NCI-H69 (cell line): ENCODE data around the gene ASTN2.
"Not testable (repeated sequence)": the region's sequence is repeated elsewhere in the genome, so short reads cannot be mapped to it uniquely, and the experiment has no call there.

Experiments used
- DNase-seq: peaks from one replicate; lab custom pipeline; 2025; lab: John Stamatoyannopoulos, UW

The ASTN2 gene

DNA sequence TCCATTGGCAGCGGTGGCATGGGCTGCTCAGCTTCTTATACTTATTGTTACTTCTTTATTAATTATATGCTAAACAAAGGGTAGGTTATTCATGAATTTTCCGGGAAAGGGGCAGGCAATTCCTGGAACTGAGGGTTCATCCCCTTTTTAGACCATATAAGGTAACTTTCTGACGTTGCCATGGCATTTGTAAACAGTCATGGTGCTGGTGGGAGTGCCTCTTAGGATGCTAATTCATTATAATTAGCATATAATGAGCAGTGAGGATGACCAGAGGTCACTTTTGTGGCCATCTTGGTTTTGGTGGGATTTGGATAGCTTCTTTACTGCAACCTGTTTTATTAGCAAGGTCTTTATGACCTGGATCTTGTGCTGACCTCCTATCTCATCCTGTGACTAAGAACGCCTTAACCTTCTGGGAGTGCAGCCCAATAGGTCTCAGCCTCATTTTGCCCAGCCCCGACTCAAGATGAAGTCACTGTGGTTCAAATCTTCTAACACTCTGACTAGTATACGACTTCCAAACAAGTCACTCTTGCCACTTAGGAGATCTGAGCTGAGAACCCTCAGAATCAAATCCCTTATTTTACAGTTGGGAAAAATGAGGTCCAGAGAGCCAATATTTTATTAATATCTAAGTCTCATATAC is 490.3 kb downstream of the ASTN2 start:
- no peak for DNase-seq

DNA sequence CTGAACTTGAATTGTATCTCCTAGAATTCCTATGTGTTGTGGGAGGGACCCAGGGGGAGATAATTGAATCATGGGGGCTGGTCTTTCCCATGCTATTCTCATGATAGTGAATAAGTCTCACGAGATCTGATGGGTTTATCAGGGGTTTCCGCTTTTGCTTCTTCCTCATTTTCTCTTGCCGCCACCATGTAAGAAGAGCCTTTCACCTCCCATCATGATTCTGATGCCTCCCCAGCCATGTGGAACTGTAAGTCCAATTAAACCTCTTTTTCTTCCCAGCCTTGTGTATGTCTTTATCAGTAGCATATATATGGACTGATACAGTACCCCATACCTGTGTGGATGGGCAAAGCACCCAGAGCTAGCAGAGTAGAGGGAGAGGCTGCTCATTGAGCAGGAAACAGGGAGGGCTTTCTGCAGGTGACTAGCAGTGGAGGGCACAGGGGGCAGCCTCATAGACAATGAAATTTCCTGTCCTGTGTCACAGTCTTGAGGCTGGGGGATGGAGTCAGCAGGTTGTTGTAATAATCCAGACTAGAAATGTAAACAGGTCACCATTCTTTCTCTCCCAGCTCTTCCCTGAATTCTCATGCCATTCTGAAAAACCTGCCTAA is 496.9 kb downstream of the ASTN2 start:
- peak; percentile 55 for DNase-seq

DNA sequence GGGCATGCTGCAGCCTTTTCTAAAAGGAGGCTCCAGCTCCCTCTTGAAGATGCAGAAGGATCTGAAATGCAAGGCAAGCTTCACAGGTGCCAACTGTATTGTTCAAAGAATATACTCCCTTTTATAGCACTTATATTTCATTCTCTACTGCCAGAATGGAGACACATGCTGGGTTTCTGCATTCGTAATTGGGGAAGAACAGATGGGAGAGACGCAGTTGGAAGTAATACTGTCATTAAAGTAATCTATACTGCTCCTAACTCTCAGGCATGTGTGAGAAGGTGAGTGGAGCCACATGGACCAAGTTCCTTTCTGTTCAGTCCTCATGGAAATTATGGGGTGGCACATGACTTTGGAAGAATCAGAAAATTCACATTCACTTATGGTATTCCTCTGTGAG is 501.3 kb downstream of the ASTN2 start:
- DNase-seq, result peak; percentile 96

DNA sequence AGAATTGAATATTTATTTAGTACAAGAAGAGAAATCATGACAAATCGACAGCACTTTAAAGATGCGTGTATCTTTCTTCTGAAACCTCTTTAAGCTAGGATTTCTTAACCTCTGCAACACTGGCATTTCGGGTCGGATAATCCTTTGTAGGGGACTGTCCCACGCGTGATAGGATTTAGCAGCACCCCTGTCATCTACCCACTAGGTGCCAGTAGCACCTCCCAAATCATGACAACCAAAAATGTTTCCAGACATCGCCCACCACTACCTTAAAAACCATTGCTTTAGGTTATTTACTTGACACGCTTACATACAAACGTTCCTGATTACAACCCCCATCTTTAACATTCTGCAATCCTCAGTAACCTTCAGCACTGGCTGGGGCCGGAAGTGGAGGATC is 504.7 kb downstream of the ASTN2 start:
- no peak for DNase-seq

DNA sequence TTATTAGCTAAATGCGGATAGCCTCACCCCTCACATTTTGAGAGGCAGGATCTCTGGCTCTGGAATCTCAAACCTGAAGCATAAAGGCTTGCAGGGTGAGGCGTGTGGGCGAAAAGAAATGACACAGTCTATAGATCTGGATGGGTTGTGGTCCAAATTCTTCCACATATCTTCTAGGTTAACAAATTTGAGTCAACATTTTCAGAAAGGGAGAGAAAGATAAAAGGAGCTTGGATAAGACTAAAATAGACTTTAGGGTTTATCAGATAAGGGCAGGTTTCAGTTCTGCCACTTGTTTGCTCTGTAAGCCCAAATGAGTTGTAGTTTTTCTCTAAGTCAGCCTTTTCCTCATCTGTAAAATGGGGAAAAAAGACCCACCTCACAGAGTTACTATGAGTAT is 506.9 kb downstream of the ASTN2 start:
- no peak for DNase-seq

DNA sequence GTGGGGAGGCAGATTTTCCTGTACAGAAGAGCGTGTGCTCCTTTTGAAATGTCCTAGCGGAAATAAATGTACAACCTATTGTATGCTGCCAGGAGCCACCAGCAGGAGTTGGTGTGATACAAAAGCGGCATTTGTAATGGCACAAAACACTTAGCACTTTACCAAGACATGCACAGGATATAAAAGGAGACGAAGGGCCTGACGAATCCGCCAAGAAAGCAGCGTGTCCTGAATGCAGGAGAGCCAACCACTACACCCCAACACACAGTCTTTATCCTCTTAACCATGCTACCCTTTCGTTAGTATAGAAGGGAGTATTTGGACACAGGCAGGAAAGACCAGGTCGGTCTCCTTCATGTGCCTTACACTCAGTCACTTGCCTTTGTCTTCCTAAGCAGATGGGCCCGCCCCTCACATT is 509.7 kb downstream of the ASTN2 start:
- DNase-seq, result peak; percentile 97

DNA sequence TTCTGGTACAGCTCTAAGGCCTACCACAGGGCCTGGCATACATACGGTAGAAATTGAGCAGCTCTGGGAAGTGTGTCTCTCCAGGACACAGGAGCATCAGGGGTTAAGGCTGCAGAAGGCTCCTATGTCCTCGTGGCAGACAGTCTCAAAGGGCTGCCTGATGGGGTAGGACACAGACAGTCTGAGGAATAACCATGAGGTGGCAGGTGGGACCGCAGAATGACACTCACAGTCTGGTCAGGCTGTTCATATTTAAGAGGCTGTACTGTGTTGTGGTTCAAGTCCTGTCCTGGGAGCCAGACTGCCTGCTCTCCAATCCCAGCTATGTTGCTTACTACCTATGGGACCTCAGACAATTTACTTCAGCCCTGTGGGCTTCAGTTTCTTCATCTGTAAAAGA is 510.7 kb downstream of the ASTN2 start:
- peak; percentile 35 for DNase-seq

DNA sequence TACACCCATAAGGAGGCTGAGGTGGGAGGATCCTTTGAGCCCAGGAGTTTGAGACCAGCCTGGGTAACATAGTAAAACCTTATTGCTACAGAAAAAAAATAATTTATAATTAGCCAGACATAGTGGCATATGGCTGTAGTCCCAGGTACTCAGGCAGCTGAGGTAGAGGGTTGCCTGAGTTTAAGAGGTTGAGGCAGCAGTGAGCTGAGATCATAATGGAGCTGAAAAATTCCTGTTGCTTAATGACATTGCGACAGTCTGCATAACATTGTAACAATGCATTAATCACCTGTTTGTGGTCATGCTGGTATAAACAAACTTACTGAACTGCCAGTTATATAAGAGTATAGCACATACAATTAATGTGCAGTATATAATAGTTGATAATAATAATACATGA is 513.6 kb downstream of the ASTN2 start:
- DNase-seq, result no peak

DNA sequence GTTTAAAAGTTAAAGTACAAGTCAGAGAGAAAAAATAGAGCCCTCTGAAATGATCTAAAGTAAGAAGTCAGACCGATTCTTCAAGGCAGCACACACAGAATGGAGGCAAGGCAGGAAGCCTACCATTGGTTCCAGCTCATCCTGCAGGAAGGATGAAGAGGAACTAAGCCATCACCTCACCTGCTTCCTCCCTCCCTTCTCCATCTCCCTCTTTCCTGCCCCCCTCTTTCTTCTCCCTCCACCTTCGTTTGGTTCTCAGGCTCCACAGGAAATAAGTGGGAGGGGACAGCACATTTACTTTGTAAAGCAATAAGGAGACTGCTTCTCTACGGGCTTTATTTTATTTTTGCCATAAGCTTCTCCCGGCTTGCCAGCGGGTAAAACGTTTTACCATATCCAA is 514.3 kb downstream of the ASTN2 start:
- peak; percentile 22 for DNase-seq

DNA sequence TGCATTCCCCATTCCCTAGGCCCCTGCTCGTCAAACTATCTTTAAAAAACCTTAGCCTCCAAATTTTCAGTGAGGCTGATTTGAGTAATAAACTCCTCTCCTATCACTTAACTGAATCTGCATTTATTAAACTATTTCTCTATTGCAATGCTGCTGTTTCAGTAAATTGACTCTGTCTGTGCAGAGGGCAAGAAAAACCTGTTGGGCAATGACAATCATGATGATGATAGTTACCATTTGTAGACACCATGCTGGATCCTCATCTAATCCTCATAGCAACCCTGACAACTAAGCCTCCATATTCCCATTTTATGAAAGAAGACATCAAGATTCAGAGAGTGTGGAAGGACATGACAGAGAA is 514.9 kb downstream of the ASTN2 start:
- no peak for DNase-seq

DNA sequence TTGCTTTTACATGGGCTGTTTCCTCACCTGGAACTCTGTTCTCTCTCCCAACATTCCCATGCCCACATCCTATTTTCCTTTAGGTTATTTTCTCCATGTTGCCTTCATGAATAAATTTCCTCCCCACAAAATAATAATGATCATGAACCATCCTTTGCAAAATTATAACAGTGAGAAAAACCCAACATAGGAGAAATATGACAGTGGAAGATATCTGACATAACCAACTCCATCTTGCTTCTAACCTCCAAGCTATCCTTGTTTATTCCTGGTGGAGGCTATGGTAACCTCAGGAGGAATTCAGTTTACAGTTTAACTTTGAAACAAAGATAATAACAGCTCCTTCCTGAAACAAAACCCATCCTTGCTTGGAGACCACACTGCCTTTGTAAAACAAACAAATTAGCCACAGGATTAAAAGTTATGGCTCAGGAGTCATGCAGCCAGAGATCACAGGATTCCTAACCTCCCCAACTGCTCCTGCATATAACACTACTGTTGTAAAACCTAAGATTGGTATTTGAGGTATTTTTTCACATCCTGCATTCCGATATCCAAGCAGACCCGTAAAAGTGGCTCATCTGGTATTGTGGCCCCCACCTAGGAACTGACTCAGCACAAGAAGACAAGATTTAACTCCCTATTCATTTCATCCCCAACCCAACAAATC is 515.4 kb downstream of the ASTN2 start:
- no peak for DNase-seq

DNA sequence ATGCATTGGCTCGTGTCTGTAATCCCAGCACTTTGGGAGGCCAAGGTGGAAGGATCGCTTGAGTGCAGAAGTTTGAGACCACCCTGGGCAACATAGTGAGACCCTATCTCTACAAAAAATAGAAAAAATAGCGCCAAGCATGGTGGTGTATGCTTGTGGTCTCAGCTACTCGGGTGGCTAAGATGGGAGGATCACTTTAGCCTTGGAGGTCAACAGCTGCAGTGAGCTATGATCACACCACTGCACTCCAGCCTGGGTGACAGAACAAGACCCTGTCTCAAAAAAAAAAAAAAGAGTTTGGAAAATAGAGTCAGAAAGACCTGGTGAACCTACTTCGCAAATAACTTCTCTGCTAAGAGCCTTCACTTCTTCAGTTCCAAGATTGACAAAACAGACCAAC is 516.7 kb downstream of the ASTN2 start:
- not testable (repeated sequence) for DNase-seq

DNA sequence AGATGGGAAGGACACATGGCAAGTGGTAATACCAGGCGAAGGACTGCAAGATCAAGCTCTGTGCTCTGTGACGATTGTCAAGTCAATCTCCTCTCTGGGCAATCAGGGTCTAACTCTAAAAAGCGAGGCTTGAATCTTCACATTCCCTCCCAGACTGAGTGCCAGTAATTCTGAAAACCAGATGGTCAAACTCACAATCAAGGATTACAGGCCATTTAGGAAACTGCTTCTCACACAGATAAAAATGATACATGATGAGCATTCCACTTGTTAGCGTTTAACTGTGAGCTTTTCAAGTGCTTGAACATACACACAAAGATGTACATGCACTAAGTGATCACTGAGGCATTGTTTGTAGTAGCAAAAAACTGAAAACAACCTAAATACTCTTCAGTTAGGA is 517.7 kb downstream of the ASTN2 start:
- no peak for DNase-seq

DNA sequence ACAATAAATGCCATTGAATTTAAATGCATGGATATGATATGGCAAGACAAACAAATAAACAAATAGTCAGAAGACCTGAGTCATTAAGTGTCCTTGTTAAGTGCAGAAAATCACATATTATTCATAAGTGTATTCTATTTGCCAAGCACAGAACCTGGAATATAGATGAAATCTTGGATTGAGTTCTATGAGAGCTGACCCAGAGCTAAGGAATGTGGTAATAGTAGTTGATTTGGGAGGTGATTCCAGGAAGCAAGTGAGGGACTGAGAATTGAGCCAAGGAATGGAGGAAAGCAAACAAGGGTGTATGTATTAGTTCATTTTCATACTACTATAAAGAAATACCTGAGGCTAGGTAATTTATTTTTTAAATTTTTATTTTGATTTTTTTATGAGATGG is 518.9 kb downstream of the ASTN2 start:
- no peak for DNase-seq

DNA sequence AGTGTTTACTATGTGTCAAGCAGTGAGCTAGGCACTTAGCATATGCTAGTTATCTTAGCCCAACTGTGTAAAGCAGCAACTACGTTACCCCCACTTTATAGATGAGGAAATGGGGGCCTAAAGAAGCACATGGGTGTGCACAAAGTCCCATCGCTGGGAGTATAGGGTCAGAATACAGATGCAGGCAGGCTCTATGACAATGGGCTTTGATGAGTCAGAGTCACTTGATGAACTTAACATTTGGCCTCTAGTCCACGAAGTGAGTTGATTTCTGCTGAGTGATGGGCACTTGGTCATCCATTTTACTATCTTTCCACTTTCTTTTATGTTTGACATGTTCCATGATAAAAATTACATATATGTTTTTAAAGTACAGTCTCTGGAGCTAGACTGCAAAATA is 523.4 kb downstream of the ASTN2 start:
- peak; percentile 33 for DNase-seq

DNA sequence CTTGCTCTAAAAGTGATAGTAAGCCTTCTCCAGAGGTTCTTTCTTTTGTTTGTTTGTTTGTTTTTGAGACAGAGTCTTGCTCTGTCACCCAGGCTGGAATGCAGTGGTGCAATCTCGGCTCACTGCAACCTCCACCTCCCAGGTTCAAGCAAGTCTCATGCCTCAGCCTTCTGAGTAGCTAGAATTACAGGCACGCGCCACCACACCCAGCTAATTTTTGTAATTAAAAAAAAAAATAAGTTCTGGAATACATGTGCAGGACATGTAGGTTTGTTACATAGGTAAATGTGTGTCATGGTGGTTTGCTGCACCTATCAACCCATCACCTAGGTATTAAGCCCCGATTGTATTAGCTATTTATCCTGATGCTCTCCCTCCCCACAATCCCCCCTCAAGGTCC is 526.4 kb downstream of the ASTN2 start:
- not testable (repeated sequence) for DNase-seq

DNA sequence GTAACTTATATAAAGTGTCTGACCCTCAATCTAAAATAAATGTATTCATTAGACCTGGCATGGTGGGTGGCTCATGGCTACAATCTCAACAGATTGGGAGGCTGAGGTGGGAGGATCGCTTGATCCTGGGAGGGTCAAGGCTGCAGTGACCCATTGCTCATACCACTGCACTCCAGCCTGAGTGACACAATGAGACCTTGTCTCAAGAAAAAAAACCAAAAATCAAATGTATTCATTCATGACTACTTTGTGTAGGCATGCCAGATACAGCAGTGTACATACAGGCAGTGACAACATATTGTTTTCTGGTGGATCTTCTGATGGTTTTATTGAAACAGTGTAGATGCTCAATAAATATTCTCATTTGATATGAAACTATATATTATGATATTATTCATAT is 526.8 kb downstream of the ASTN2 start:
- no peak for DNase-seq

DNA sequence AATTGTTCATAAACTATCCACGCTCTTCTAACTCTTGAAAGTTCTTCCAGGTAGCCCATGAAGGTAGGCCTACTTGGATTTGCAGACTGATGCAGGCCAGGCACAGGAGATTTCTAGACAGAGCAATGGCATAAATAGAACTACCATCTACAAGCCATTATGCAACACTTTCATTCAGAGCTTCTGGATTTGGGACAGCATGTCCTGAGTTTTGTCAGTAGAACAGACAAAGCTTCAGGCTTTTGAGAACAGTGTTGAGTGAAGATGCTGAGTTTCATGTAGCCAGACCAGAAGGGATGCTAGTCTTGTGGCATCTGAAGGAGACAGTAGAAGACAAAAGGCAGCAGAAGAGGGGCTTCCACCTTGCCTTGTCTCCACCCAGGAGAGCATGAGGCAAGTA is 531.2 kb downstream of the ASTN2 start:
- no peak for DNase-seq

DNA sequence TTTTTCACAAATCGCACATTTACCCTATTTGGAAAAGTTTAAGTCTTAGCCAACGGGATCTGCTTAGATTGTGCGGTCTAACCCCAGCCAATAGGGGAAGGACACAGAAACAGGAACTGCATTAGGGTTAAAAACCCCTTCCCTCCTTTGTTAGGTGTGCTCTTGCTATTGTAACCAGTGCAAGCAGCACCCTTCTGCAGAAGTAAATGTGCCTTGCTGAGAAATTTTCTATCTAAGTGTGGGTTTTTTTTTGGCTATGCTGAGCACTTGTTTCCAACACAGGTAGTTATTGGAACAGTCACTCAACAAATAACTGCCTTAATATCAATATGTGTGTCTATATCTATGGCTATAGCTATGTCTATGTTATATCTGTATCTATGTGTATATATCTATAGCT is 537.8 kb downstream of the ASTN2 start:
- DNase-seq, result no peak

DNA sequence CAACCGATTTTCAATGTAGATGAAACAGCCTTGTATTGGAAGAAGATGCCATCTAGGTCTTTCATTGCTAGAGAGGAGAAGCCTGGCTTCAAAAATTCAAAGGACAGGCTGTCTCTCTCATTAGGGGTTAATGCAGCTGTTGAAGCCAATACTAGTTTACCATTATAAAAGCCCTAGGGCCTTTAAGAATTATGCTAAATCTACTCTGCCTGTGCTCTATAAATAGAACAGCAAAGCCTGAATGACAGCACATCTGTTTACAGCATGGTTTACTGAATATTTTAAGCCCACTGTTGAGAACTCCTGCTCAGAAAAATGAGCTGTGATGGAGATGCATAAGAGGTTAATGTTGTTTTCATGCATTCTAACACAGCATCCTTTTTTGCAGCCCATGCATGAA is 539.3 kb downstream of the ASTN2 start:
- no peak for DNase-seq

DNA sequence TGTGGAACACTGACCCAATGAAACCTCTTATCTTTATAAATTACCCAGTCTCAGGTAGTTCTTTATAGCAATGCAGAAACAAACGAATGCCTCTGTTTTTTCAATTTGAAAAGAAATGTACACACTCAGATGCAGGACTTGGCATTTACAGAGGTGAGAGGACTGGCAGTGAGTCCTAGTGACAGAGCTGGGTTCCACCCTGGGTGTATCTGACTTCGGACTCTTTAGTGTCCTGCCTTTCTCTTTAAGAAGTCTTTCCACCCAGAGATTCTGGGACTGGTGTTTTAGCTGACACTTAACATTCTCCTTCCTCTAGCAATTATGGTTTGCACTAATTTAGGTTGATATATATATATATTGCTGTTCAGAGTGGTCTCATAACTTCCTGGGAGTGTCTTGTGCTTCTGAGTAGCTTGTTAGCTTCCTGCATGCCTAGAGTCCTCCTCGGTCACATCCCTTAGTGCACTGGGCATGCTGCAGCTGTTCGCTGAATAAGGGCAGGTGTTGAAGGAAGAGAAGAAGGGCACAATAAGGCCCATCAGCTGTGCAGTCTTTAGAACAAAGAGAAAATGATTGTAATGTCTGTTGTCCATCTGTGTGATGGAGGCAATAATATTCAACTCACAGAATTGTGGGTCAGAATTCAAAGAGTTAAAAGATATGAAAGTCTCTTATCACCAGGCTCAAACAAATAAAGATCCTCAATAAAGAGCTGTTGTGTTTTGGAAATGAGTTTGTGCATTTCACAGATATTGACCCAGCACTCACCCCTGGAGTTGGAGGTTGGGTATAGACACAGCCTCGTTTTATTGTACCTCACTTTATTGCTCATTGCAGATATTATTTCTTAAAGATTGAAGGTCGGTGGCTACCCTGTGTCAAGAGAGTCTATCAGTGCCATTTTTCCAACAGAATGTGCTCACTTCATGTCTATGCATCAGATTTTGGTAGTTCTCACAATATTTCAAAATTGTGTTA is 540.6 kb downstream of the ASTN2 start:
- no peak for DNase-seq

DNA sequence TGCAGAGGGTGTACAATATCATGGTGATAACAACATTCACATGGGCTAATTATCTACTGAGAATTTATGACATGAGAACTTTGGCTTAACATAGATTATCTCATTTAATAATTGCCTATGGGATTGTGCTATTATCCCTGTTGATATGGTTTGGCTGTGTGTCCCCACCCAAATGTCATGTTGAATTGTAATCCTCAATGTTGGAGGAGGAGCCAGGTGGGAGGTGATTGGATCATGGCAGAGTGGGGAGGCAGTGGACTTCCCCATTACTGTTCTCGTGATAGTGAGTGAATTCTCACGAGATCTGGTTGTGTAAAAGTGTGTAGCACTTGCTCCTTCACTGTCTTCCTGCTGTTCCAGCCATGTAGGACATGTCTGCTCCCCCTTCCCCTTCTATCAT is 541.4 kb downstream of the ASTN2 start:
- no peak for DNase-seq

DNA sequence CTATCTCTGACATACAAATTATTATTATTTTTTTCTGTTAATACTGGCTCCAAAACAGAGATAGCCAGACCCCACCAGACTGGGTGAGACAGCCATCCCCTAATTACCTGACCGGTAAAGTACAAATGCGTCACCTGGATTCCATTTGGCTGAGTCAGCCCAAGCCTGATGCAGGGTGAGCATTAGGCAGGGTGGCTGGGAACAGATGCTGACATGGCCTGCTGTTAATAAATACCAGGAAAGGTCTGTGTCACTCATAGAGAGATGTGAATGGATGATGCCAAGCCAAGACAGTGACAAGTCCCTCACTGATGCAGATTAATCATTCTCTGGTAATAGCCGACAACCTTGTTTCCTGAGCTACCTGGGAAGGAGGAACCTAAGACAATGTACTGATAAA is 544.3 kb downstream of the ASTN2 start:
- peak; percentile 76 for DNase-seq
